Lower lobe of right lung (tissue), 2 donors: Measurements from ENCODE around the gene SMIM38. TPM values are rescaled to one million over a fixed set of nuclear protein-coding genes. Genes with fewer than 3 reads are reported as not detected.

Source experiments
- ATAC-seq, 2 donors: fragments of 200-7000 bp; cut with Tn5 transposase; one replicate each; pipeline ENCODE4 v1.9.1; 2020 to 2022; ENCODE audit warnings: mild to moderate bottlenecking in 2 of 2, moderate library complexity in 2 of 2
- DNase-seq: peaks from one replicate; pipeline ENCODE4 v3.0.0-alpha.2; 2020
- H3K27ac ChIP-seq: fragments of 200-600 bp; one replicate; pipeline ENCODE4 v1.8.0; 2022
- H3K27me3 ChIP-seq: fragments of 200-600 bp; one replicate; pipeline ENCODE4 v1.8.0; 2022; ENCODE audit warnings: low read depth
- H3K36me3 ChIP-seq: fragments of 200-600 bp; one replicate; pipeline ENCODE4 v1.8.0; 2022; ENCODE audit warnings: mild to moderate bottlenecking
- H3K4me1 ChIP-seq: fragments of 200-600 bp; one replicate; pipeline ENCODE4 v1.8.0; 2022
- H3K4me3 ChIP-seq: fragments of 200-600 bp; one replicate; pipeline ENCODE4 v1.8.0; 2022; ENCODE audit warnings: mild to moderate bottlenecking
- H3K9me3 ChIP-seq: fragments of 200-600 bp; one replicate; pipeline ENCODE4 v1.8.0; 2022
- CTCF ChIP-seq: fragments of 200-600 bp; IDR thresholded peaks from one replicate; pipeline ENCODE4 v1.8.0; 2022; ENCODE audit warnings: antibody characterized with exemption, mild to moderate bottlenecking
- intact Hi-C: fragments of 100-400 bp; cut with DNase I; formaldehyde crosslinking; loops from one replicate; pipeline ENCODE4 v1.11.0; 2022
- total RNA-seq: library from RNA; stranded (reverse); fragmentation: NEBNext Ultra II Directional; extraction: Animal tissue kit (Norgen Biotek cat#: 25700); gene quantifications from one replicate; pipeline ENCODE4 v1.2.1, GENCODE V29; 2021
- donor health status: DM: no; HTN: yes; CAD: no; lungs with severe emphysema.

SMIM38 gene
- total RNA-seq, 1 donor from 2014 or later = not detected

DNA sequence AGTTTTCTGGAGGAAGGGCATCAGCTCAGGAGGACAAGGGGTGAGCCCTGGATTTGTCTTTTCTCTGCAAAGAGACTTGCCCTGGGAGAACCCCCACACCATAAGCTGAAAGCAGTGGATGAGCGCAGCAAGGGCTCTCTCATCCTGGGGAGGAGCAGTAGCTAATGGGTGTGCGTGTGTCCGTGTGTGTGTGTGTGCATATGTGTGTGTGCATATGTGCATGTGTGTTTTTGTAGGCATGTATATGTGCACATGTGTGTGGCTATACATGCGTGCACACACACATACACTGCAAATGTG is 45.3 kb downstream of the SMIM38 start:
- H3K36me3 ChIP-seq = no peaks in the 10 kb centered on the region
- no peak overlapping the region for H3K27ac ChIP-seq
- no peaks in the 10 kb centered on the region for H3K27me3 ChIP-seq
- intact Hi-C loops = no loop called here
- no peaks in the 10 kb centered on the region for H3K9me3 ChIP-seq
- no peaks in the 10 kb centered on the region for H3K4me1 ChIP-seq
- TF ChIP-seq CTCF = no peak
- DNase-seq = no peak
- H3K4me3 ChIP-seq = no peak overlapping the region
- no peak for ATAC-seq

GRCh38 chr11:69201764-69202370 is 46.1 kb downstream of the SMIM38 start:
- TF ChIP-seq CTCF = no peak
- no peaks in the 10 kb centered on the region for H3K9me3 ChIP-seq
- DNase-seq (no peak), ATAC-seq (no peak)
- no peaks in the 10 kb centered on the region for H3K27me3 ChIP-seq
- no peak overlapping the region for H3K4me3 ChIP-seq
- H3K27ac ChIP-seq = no peak overlapping the region
- no peaks in the 10 kb centered on the region for H3K4me1 ChIP-seq
- no peaks in the 10 kb centered on the region for H3K36me3 ChIP-seq
- intact Hi-C loops = no loop called here

DNA sequence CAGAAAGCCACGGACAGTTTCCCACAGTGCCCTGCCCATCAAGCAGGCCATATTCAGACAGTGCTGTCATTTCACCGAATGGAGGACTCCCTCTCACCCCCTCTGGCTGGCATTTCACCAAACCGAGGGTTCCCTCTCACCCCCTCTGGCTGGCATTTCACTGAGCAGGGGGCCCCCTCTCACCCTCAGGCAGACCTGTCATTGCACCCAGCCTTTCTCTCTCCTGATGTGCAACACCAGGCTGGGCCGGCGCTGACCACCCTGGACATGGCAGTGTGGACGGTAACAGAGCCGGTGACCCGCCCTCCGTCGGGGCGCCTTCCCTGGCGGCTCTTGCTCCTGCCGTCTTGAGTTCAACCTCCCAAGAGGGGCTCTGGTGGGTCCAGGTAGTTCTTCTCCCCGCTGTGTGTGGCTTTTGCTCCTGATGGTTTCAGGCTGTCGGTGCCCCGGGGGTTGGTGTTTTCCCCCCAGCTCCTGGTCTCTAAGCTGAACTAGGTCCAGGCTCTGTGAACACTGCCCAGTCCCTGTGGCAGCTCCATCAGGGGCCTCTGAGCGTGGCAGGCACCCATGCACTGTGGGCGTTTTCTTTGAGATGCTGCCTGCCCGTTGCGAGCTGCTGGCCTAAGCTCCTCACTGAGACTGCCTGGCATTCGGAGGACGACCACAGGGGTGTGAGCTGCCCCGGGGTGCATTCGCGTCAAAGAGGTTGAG is 46.9 kb downstream of the SMIM38 start:
- no peaks in the 10 kb centered on the region for H3K9me3 ChIP-seq
- no peak overlapping the region for H3K27ac ChIP-seq
- DNase-seq (no peak), ATAC-seq (no peak)
- H3K4me1 ChIP-seq = no peaks in the 10 kb centered on the region
- no peak for TF ChIP-seq CTCF
- intact Hi-C loops = no loop called here
- no peaks in the 10 kb centered on the region for H3K36me3 ChIP-seq
- H3K27me3 ChIP-seq = no peaks in the 10 kb centered on the region
- no peak overlapping the region for H3K4me3 ChIP-seq

DNA sequence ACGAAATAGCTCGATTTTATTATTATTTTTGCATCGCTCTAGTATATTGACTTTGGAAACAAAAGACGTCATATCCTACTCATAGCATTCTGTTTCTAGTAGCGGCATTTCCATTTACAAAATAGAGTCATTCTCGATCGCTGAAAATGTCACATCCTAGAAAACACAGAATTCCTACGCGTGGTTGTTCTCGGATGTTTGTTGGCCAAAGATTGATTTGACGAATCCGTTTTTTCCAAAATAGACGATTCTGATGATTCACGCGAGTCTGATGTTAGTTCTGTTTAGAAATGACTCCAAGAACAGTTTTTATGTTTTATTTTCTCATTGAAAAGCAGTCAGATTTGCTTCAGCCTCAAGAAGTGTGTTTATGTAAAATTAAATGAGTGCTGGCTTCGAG is 47.6 kb downstream of the SMIM38 start:
- Histone ChIP-seq H3K4me1 (no peaks in the 10 kb centered on the region), H3K36me3 (no peaks in the 10 kb centered on the region), H3K27me3 (no peaks in the 10 kb centered on the region), H3K27ac (no peak overlapping the region), H3K9me3 (no peaks in the 10 kb centered on the region), H3K4me3 (no peak overlapping the region)
- ATAC-seq = no peak
- no peak for DNase-seq
- intact Hi-C loops = no loop called here
- TF ChIP-seq CTCF = no peak

DNA sequence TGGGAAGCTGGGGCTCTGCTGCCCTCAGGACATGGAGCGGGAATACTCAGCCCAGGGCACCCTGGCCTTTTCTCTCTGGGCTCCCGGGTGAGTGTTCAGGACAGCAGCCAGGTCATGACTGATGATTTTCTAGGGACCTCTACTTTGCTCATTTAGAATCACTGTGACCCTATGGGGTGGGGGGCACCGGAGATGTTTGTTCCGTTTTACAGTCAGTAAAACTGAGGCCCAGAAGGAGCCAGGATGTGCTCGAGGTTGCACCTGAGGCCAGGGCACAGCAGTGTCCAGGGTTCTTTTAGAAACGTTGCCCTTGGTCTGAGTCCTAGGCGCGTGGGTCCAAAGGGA is 48.1 kb downstream of the SMIM38 start:
- ATAC-seq (no peak), DNase-seq (no peak)
- no peaks in the 10 kb centered on the region for H3K4me1 ChIP-seq
- no peaks in the 10 kb centered on the region for H3K27me3 ChIP-seq
- no peak for TF ChIP-seq CTCF
- no peaks in the 10 kb centered on the region for H3K9me3 ChIP-seq
- H3K4me3 ChIP-seq = no peak overlapping the region
- no peak overlapping the region for H3K27ac ChIP-seq
- intact Hi-C loops = no loop called here
- no peaks in the 10 kb centered on the region for H3K36me3 ChIP-seq
